Kidney (tissue), 14 donors: Measurements from ENCODE around the gene GHRH. TPM values are rescaled to one million over a fixed set of nuclear protein-coding genes. Genes with fewer than 3 reads are reported as not detected.

Experiments used
- DNase-seq, 5 donors: peaks; one replicate each; pipeline ENCODE4 v3.0.0-alpha.2; 2013 to 2020
- FAIRE-seq: peaks from 2 replicates; lab custom pipeline; 2012; peaks lifted over from hg19 to GRCh38; lab: Jason Lieb, UNC
- H3K27ac ChIP-seq, 2 donors: one replicate each; pipeline ENCODE4 v1.7.0; 2013; ENCODE audit warnings: low read depth in 2 of 2, low read length in 2 of 2, inconsistent platforms in 1 of 2
- H3K27me3 ChIP-seq: one replicate; pipeline ENCODE4 v1.7.1; 2013; ENCODE audit warnings: low read length, inconsistent platforms; ENCODE audit not compliant: control insufficient read depth, insufficient read depth
- H3K36me3 ChIP-seq, 3 donors: one replicate each; pipeline versions ENCODE4 v1.7.0 to v1.7.1; 2013; ENCODE audit warnings: low read length in 3 of 3, control low read depth in 1 of 3, inconsistent platforms in 1 of 3; ENCODE audit not compliant: insufficient read depth in 3 of 3, control insufficient read depth in 2 of 3
- H3K4me1 ChIP-seq, 3 donors: one replicate each; pipeline versions ENCODE4 v1.7.0 to v1.7.1; 2013; ENCODE audit warnings: low read length in 3 of 3, inconsistent platforms in 1 of 3, low read depth in 1 of 3; ENCODE audit not compliant: control insufficient read depth in 2 of 3, insufficient read depth in 2 of 3
- H3K4me3 ChIP-seq, 3 donors: one replicate each; pipeline versions ENCODE4 v1.7.0 to v1.8.1; 2013; ENCODE audit warnings: low read length in 3 of 3, control low read depth in 1 of 3, inconsistent platforms in 1 of 3
- H3K9ac ChIP-seq, 3 donors: one replicate each; pipeline versions ENCODE4 v1.7.0 to v1.7.1; 2013; ENCODE audit warnings: low read length in 3 of 3, control low read depth in 1 of 3, inconsistent platforms in 1 of 3
- H3K9me3 ChIP-seq, 3 donors: one replicate each; pipeline versions ENCODE4 v1.7.0 to v1.7.1; 2013; ENCODE audit warnings: low read length in 3 of 3, control low read depth in 1 of 3, inconsistent platforms in 1 of 3; ENCODE audit not compliant: control insufficient read depth in 2 of 3, insufficient read depth in 1 of 3
- intact Hi-C: fragments of 100-400 bp; cut with DNase I; formaldehyde crosslinking; loops from one replicate; pipeline ENCODE4 v1.11.1; 2022
- polyA plus RNA-seq: library from polyadenylated mRNA; stranded (reverse); fragments of 350-450 nt; fragmentation: Illumina TruSeq; extraction: RNeasy Lipid Tissue Mini Kit (QIAGEN cat#74804); gene quantifications from one replicate; pipeline ENCODE4 v1.2.3, GENCODE V29; 2014; ENCODE audit warnings: low read depth, low replicate concordance; ENCODE audit not compliant: insufficient read depth
- total RNA-seq: library from RNA; stranded (reverse); fragmentation: NEBNext Ultra II Directional; extraction: Animal tissue kit (Norgen Biotek cat#: 25700); gene quantifications from one replicate; pipeline ENCODE4 v1.2.1, GENCODE V29; 2021
- TF ChIP-seq, protein P1 (sequence below): IDR thresholded peaks from 3 replicates; pipeline ENCODE4 v1.5.1; 2012; ENCODE audit warnings: mild to moderate bottlenecking, moderate library complexity, borderline replicate concordance; ENCODE audit not compliant: insufficient read depth; ENCODE audit errors: extremely low read depth
- donor health status: control.
- donor health status: control.
- donor health status: control.
- donor health status: control.
- donor health status: control.
- donor health status: DM: yes; HTN: yes; CAD: no.
- donor health status: Normal renal cell carcinoma (clear cell type).

Gene GHRH
- total and polyA plus RNA-seq, 2 donors from 2014 or later, result not detected

DNA sequence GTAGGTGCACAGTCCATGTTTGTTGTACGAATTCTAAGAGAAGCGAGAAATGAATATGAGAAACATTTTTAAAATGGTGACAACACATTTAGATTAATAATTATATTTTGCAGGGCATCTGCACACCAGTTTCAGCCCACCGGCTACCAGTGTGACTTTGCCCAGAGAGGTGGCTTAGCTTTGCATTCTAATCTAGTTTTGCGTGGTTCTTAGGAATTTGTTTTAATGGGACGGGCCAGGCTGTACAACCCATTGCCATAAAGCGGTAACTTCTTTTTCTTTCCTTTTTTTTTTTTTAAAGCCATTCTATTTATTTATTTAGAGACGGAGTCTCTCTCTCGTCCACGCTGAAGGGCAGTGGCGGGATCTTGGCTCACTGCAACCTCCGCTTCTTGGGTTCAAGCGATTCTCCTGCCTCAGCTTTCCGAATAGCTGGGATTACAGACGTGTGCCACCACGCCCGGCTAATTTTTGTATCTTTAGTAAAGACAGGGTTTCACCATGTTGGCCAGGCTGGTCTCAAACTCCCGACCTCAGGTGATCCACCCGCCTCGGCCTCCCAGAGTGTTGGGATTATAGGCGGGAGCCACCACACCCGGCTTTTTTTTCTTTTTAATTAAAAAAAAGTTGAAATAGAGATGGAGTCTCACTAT, 28.7 kb upstream of the GHRH start:
- FAIRE-seq (no peak), DNase-seq (peak in 1 of 5 donors; percentile 25)
- intact Hi-C loops, result no loop called here
- Histone ChIP-seq H3K9me3 (no peaks in the 10 kb centered on the region), H3K27ac (peak overlapping the region in 1 of 2 donors; percentile 85), H3K4me3 (peak overlapping the region; percentile 71 to 92 (median 80)), H3K4me1 (no peaks in the 10 kb centered on the region), H3K9ac (peak overlapping the region; percentile 75 to 89 (median 79)), H3K27me3 (no peaks in the 10 kb centered on the region), H3K36me3 (peaks cover 0 to 2% (median 0%) of the 10 kb centered on the region in 3 donors)
- TF ChIP-seq, protein P1, sequence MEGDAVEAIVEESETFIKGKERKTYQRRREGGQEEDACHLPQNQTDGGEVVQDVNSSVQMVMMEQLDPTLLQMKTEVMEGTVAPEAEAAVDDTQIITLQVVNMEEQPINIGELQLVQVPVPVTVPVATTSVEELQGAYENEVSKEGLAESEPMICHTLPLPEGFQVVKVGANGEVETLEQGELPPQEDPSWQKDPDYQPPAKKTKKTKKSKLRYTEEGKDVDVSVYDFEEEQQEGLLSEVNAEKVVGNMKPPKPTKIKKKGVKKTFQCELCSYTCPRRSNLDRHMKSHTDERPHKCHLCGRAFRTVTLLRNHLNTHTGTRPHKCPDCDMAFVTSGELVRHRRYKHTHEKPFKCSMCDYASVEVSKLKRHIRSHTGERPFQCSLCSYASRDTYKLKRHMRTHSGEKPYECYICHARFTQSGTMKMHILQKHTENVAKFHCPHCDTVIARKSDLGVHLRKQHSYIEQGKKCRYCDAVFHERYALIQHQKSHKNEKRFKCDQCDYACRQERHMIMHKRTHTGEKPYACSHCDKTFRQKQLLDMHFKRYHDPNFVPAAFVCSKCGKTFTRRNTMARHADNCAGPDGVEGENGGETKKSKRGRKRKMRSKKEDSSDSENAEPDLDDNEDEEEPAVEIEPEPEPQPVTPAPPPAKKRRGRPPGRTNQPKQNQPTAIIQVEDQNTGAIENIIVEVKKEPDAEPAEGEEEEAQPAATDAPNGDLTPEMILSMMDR, result no peak

DNA sequence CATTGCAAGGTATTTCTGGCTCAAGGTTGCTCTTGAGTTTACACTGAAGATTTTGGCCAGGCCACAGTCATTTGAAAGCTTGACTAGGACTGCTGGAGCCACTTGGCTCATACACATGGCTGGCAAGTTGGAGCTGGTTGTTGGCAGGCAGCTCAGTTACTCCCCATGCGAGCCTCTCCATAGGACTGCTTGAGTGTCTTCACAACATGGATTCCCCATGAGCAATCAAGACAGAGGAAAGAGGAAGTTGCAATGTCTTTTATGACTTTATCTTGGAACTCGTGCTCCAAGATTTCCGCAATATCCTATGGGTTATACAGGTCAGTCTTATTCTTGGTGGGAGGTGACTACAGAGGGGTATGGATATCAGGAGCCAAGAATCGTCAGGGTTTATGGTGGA, 26.5 kb upstream of the GHRH start:
- Histone ChIP-seq H3K27ac (no peak overlapping the region), H3K27me3 (no peaks in the 10 kb centered on the region), H3K9me3 (no peaks in the 10 kb centered on the region), H3K36me3 (no peaks in the 10 kb centered on the region), H3K4me3 (no peak overlapping the region), H3K4me1 (no peaks in the 10 kb centered on the region), H3K9ac (no peak overlapping the region)
- DNase-seq, result no peak
- no peak for FAIRE-seq
- TF ChIP-seq, protein P1, result no peak
- intact Hi-C loops, result loop anchor here (10.0 kb wide), 1 partner anchor 97 kb away; no protein-coding TSS in a partner anchor

- Histone ChIP-seq H3K4me3 (no peak overlapping the region), H3K36me3 (no peaks in the 10 kb centered on the region), H3K4me1 (no peaks in the 10 kb centered on the region), H3K27me3 (no peaks in the 10 kb centered on the region), H3K9me3 (no peaks in the 10 kb centered on the region), H3K27ac (no peak overlapping the region), H3K9ac (no peak overlapping the region)
- DNase-seq (no peak), FAIRE-seq (no peak)
- TF ChIP-seq, protein P1, result no peak
- intact Hi-C loops, result loop anchor here (10.0 kb wide), 1 partner anchor 99 kb away; no protein-coding TSS in a partner anchor
Observed at GRCh38 chr20:37285664-37286374, 24.2 kb upstream of the GHRH start.
